Hepatocyte (in vitro differentiated cells): Measurements from ENCODE around the gene C4orf51. TPM values are rescaled to one million over a fixed set of nuclear protein-coding genes. Genes with fewer than 3 reads are reported as not detected.

Experiments
- DNase-seq: peaks from one replicate; pipeline ENCODE4 v3.0.0-alpha.2; 2016; ENCODE audit warnings: low spot score
- H2AFZ ChIP-seq: fragments of 200-600 bp; sonication (generic); 2 replicates; pipeline ENCODE4 v1.6.0; 2016; ENCODE audit warnings: antibody characterized with exemption, mild to moderate bottlenecking
- H3K27ac ChIP-seq: fragments of 200-600 bp; sonication (generic); 2 replicates; pipeline ENCODE4 v1.5.1; 2016; ENCODE audit warnings: mild to moderate bottlenecking
- H3K27me3 ChIP-seq: fragments of 200-600 bp; sonication (generic); 2 replicates; pipeline ENCODE4 v1.6.1; 2016
- H3K36me3 ChIP-seq: fragments of 200-600 bp; sonication (generic); replicated peaks from 2 replicates; pipeline ENCODE4 v1.5.1; 2016; ENCODE audit warnings: low read depth; ENCODE audit not compliant: insufficient read depth
- H3K4me1 ChIP-seq: fragments of 200-600 bp; sonication (generic); 2 replicates; pipeline ENCODE4 v1.5.1; 2016; ENCODE audit warnings: mild to moderate bottlenecking, moderate library complexity; ENCODE audit not compliant: insufficient read depth
- H3K4me2 ChIP-seq: fragments of 200-600 bp; sonication (generic); 2 replicates; pipeline ENCODE4 v1.6.0; 2016
- H3K4me3 ChIP-seq: fragments of 200-600 bp; sonication (generic); 2 replicates; pipeline ENCODE4 v1.5.1; 2016; ENCODE audit warnings: mild to moderate bottlenecking
- H3K79me2 ChIP-seq: fragments of 200-600 bp; sonication (generic); 2 replicates; pipeline ENCODE4 v1.6.0; 2017; ENCODE audit warnings: mild to moderate bottlenecking
- H3K9me2 ChIP-seq: fragments of 200-600 bp; sonication (generic); replicated peaks from 2 replicates; pipeline ENCODE4 v1.6.0; 2017; ENCODE audit warnings: mild to moderate bottlenecking; ENCODE audit not compliant: insufficient read depth
- H3K9me3 ChIP-seq: fragments of 200-600 bp; sonication (generic); 2 replicates; pipeline ENCODE4 v1.5.1; 2016; ENCODE audit warnings: low read depth, mild to moderate bottlenecking
- H4K20me1 ChIP-seq: fragments of 200-600 bp; sonication (generic); 2 replicates; pipeline ENCODE4 v1.6.0; 2016; ENCODE audit warnings: mild to moderate bottlenecking; ENCODE audit not compliant: insufficient read depth, poor library complexity, severe bottlenecking
- CTCF ChIP-seq: fragments of 200-600 bp; sonication (generic); IDR thresholded peaks from 2 replicates; pipeline ENCODE4 v1.5.1; 2016; ENCODE audit warnings: antibody characterized with exemption, mild to moderate bottlenecking; ENCODE audit not compliant: poor library complexity
- EZH2 ChIP-seq: fragments of 200-600 bp; sonication (generic); IDR thresholded peaks from 2 replicates; pipeline ENCODE4 v1.6.1; 2016; ENCODE audit warnings: antibody characterized with exemption, mild to moderate bottlenecking, borderline replicate concordance
- EZH2phosphoT487 ChIP-seq: fragments of 200-600 bp; sonication (generic); IDR thresholded peaks from one replicate; pipeline ENCODE4 v1.6.1; 2018; ENCODE audit warnings: antibody characterized with exemption, mild to moderate bottlenecking, low read depth, moderate library complexity; ENCODE audit not compliant: unreplicated experiment, severe bottlenecking
- WGBS: methylation state at CpG from one replicate; pipeline ENCODE4 v1.1.6; 2016; ENCODE audit warnings: low lambda C conversion rate; ENCODE audit errors: missing lambda C conversion rate; 5-methylcytosine and 5-hydroxymethylcytosine counted together
- polyA plus RNA-seq: library from polyadenylated mRNA; unstranded; fragments of >200 nt; fragmentation: Nextera tagmentation; extraction: Ambion mirVana; gene quantifications from 2 replicates; pipeline ENCODE4 v1.2.1, GENCODE V29; 2016
- total RNA-seq: library from RNA; depleted of rRNA; stranded (reverse); fragments of >200 nt; gene quantifications from 2 replicates; pipeline ENCODE4 v1.2.3, GENCODE V29; 2014

The C4orf51 gene
- total and polyA plus RNA-seq, 2 experiments from 2014 or later, result not detected

DNA sequence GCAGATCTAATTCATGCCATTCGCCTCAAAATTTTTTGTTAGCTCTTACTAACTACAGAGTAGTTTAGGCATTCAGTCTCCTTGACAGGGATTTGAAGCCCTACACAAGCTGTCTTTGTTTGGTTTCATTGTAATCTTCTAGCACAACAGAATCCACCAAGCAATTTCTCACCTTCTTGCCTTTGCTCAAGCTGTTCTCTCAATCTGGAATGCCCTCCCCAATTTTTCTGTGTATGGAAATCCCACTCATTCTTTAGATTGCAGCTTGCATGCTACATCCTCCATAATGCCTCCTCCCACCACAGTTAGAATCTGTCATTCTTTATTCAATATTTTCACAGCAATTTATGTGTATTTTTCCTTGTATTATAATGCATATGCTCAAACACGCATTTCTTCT lies 63.7 kb downstream of the C4orf51 start:
- H3K4me3 ChIP-seq, result no peak overlapping the region
- H3K27ac ChIP-seq, result no peak overlapping the region
- no peaks in the 10 kb centered on the region for H3K36me3 ChIP-seq
- no peaks in the 10 kb centered on the region for H3K27me3 ChIP-seq
- no peak for DNase-seq
- no peaks in the 10 kb centered on the region for H3K79me2 ChIP-seq
- H2AFZ ChIP-seq, result no peak overlapping the region
- TF ChIP-seq EZH2phosphoT487, result no peak
- TF ChIP-seq CTCF, result no peak
- TF ChIP-seq EZH2, result no peak
- H3K4me1 ChIP-seq, result no peaks in the 10 kb centered on the region
- no peaks in the 10 kb centered on the region for H3K9me3 ChIP-seq
- WGBS, result 66% methylated on average over 2 of the region's 2 CpGs
- no peaks in the 10 kb centered on the region for H3K9me2 ChIP-seq
- H3K4me2 ChIP-seq, result no peak overlapping the region
- no peaks in the 10 kb centered on the region for H4K20me1 ChIP-seq

DNA sequence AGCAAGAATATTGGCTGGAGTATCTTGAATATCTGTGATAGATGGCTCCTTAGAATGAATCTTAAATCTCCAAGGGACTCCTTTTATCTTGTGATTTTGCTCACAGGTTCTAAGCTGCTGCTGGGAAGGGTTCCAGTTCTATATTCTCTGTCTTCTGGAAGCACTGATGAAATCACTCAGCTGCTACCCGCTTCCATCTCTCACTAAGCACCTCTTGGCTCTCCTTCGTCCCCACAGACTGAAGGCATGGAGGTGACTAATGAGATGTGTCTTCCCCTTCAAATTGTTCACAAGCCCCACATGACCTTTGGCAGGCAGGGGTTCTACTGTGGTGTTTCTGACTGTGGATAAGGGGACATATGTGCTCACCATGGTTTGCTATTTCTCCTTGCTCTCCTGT lies 75.9 kb downstream of the C4orf51 start:
- Histone ChIP-seq H2AFZ (no peak overlapping the region), H3K9me2 (no peaks in the 10 kb centered on the region), H3K36me3 (no peaks in the 10 kb centered on the region), H3K4me2 (no peak overlapping the region), H3K27ac (no peak overlapping the region), H3K9me3 (no peaks in the 10 kb centered on the region), H3K4me3 (no peak overlapping the region), H3K27me3 (no peaks in the 10 kb centered on the region), H3K79me2 (no peaks in the 10 kb centered on the region), H4K20me1 (no peaks in the 10 kb centered on the region), H3K4me1 (no peaks in the 10 kb centered on the region)
- DNase-seq, result no peak
- TF ChIP-seq EZH2phosphoT487 (no peak), EZH2 (no peak), CTCF (no peak)
- 95% methylated on average over 2 of the region's 2 CpGs for WGBS

DNA sequence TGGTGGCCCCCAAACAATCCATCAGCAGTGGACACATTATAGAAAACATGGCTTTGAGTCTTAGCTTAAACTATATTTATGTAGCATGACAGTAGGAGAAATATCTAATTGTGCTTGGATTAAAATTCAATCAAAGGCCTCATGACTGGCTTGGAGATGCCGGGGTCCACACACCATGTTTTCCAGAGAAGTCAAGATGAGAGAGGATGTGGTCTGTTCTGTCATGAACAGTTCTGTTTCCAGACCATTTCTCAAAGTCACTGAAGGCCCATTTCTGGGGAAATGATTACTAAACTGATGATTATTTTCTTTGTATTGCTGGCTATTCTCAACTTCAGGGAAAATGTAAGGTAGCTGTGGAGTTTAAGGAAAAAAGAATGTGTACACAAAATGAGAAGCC lies 76.3 kb downstream of the C4orf51 start:
- H3K27me3 ChIP-seq, result no peaks in the 10 kb centered on the region
- no peak overlapping the region for H3K27ac ChIP-seq
- no peaks in the 10 kb centered on the region for H3K9me2 ChIP-seq
- H3K4me2 ChIP-seq, result no peak overlapping the region
- H3K79me2 ChIP-seq, result no peaks in the 10 kb centered on the region
- 100% methylated on average over 1 of the region's 1 CpG for WGBS
- no peaks in the 10 kb centered on the region for H3K36me3 ChIP-seq
- no peak overlapping the region for H2AFZ ChIP-seq
- no peak overlapping the region for H3K4me3 ChIP-seq
- no peaks in the 10 kb centered on the region for H3K9me3 ChIP-seq
- no peak for TF ChIP-seq EZH2phosphoT487
- TF ChIP-seq CTCF, result no peak
- TF ChIP-seq EZH2, result no peak
- no peak for DNase-seq
- no peaks in the 10 kb centered on the region for H3K4me1 ChIP-seq
- H4K20me1 ChIP-seq, result no peaks in the 10 kb centered on the region

DNA sequence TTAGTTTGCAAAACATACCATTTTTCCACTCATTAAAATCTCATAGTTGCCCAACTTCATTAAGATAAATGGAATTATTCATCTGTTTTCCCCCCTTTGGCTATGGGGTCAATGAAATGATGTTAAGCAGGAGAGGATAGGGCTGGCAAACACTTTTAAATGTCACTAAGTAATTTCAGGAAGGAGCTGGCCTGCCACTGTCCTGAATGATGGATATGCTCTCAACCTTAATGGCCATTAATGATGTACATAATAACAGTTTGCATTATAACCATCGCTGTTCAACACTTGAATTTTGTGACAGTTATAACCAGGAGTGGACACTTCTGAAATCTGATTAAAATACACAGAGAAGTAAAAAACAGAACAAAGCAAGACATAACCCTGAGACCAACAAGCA lies 77.2 kb downstream of the C4orf51 start:
- Histone ChIP-seq H3K4me1 (no peaks in the 10 kb centered on the region), H3K27ac (no peak overlapping the region), H4K20me1 (no peaks in the 10 kb centered on the region), H3K27me3 (no peaks in the 10 kb centered on the region), H3K4me2 (no peak overlapping the region), H3K9me3 (no peaks in the 10 kb centered on the region), H3K36me3 (no peaks in the 10 kb centered on the region), H3K79me2 (no peaks in the 10 kb centered on the region), H3K4me3 (no peak overlapping the region), H3K9me2 (no peaks in the 10 kb centered on the region), H2AFZ (no peak overlapping the region)
- WGBS, result 81% methylated on average over 1 of the region's 1 CpG
- no peak for DNase-seq
- no peak for TF ChIP-seq EZH2
- no peak for TF ChIP-seq CTCF
- TF ChIP-seq EZH2phosphoT487, result no peak
